Activated T-cell treated with anti-CD3 and anti-CD28 coated beads, Interleukin-2, amount 50 U/mL, for 4 hours (primary cell): ENCODE measurements around the gene ERVFRD-1. TPM values are rescaled to one million over a fixed set of nuclear protein-coding genes. Genes with fewer than 3 reads are reported as not detected.
A peak's percentile ranks its signal among the peaks of the same experiment; 100 is the strongest.
"Not testable (repeated sequence)": the region's sequence is repeated elsewhere in the genome, so short reads cannot be mapped to it uniquely, and the experiment has no call there.

ENCODE experiments used
- ATAC-seq, 2 donors: fragments of 200-7000 bp; cut with Tn5 transposase; one replicate each; pipeline ENCODE4 v1.10.0; 2021
- DNase-seq: peaks from one replicate; pipeline ENCODE4 v3.0.0-alpha.2; 2020
- H3K27me3 Mint-ChIP-seq: one replicate; pipeline ENCODE4 v1.8.0; 2021; ENCODE audit warnings: low read depth, mixed read lengths
- H3K36me3 Mint-ChIP-seq: one replicate; pipeline ENCODE4 v1.8.0; 2022; ENCODE audit warnings: mixed read lengths; ENCODE audit not compliant: insufficient read depth
- H3K4me1 Mint-ChIP-seq: one replicate; pipeline ENCODE4 v1.8.0; 2021; ENCODE audit warnings: low read depth, mixed read lengths
- H3K4me3 Mint-ChIP-seq: one replicate; pipeline ENCODE4 v1.8.0; 2021; ENCODE audit warnings: mild to moderate bottlenecking, moderate library complexity, mixed read lengths
- H3K9me3 Mint-ChIP-seq: one replicate; pipeline ENCODE4 v1.8.0; 2021; ENCODE audit warnings: mixed read lengths
- total RNA-seq, 3 donors: library from RNA; stranded (reverse); gene quantifications; one replicate each; pipeline ENCODE4 v1.2.1, GENCODE V29; 2021

ERVFRD-1 gene
- total RNA-seq, 3 donors from 2014 or later: not detected

- Mint-ChIP-seq H3K4me1 (peaks cover 32% of the 10 kb centered on the region), H3K27me3 (no peaks in the 10 kb centered on the region), H3K9me3 (no peaks in the 10 kb centered on the region), H3K36me3 (no peaks in the 10 kb centered on the region), H3K4me3 (no peak overlapping the region)
- DNase-seq: no peak
- ATAC-seq: no peak
These were observed 1.5 kb upstream of the ERVFRD-1 start for GRCh38 chr6:11113038-11113437.

GRCh38 chr6:11111769-11112437 lies 378 bp upstream of the ERVFRD-1 start:
- Mint-ChIP-seq H3K9me3 (no peaks in the 10 kb centered on the region), H3K4me1 (peaks cover 32% of the 10 kb centered on the region), H3K4me3 (peak overlapping the region; percentile 63), H3K36me3 (no peaks in the 10 kb centered on the region), H3K27me3 (no peaks in the 10 kb centered on the region)
- peak in 1 of 2 donors; percentile 14 for ATAC-seq
- DNase-seq: no peak

GRCh38 chr6:11108726-11109125 lies 2.8 kb downstream of the ERVFRD-1 start:
- ATAC-seq: no peak
- no peaks in the 10 kb centered on the region for H3K36me3 Mint-ChIP-seq
- no peak for DNase-seq
- H3K27me3 Mint-ChIP-seq: no peaks in the 10 kb centered on the region
- H3K4me3 Mint-ChIP-seq: no peak overlapping the region
- peaks cover 24% of the 10 kb centered on the region for H3K4me1 Mint-ChIP-seq
- H3K9me3 Mint-ChIP-seq: no peaks in the 10 kb centered on the region

GRCh38 chr6:11103065-11103464 lies 8.5 kb downstream of the ERVFRD-1 start:
- Mint-ChIP-seq H3K4me1 (peaks cover 11% of the 10 kb centered on the region), H3K4me3 (no peak overlapping the region), H3K36me3 (peaks cover 16% of the 10 kb centered on the region), H3K27me3 (no peaks in the 10 kb centered on the region), H3K9me3 (no peaks in the 10 kb centered on the region)
- ATAC-seq: no peak
- no peak for DNase-seq

GRCh38 chr6:11101417-11101816 lies 10.1 kb downstream of the ERVFRD-1 start:
- Mint-ChIP-seq H3K36me3 (peaks cover 16% of the 10 kb centered on the region), H3K9me3 (no peaks in the 10 kb centered on the region), H3K4me1 (peaks cover 12% of the 10 kb centered on the region), H3K4me3 (no peak overlapping the region), H3K27me3 (no peaks in the 10 kb centered on the region)
- ATAC-seq: no peak
- no peak for DNase-seq

GRCh38 chr6:11098004-11098403 lies 13.5 kb downstream of the ERVFRD-1 start:
- H3K27me3 Mint-ChIP-seq: no peaks in the 10 kb centered on the region
- no peak overlapping the region for H3K4me3 Mint-ChIP-seq
- no peaks in the 10 kb centered on the region for H3K9me3 Mint-ChIP-seq
- peaks cover 16% of the 10 kb centered on the region for H3K36me3 Mint-ChIP-seq
- DNase-seq: no peak
- peaks cover 30% of the 10 kb centered on the region for H3K4me1 Mint-ChIP-seq
- no peak for ATAC-seq

GRCh38 chr6:11097476-11097875 lies 14.0 kb downstream of the ERVFRD-1 start:
- ATAC-seq (no peak), DNase-seq (no peak)
- H3K4me3 Mint-ChIP-seq: no peak overlapping the region
- no peaks in the 10 kb centered on the region for H3K27me3 Mint-ChIP-seq
- H3K9me3 Mint-ChIP-seq: no peaks in the 10 kb centered on the region
- peaks cover 34% of the 10 kb centered on the region for H3K4me1 Mint-ChIP-seq
- H3K36me3 Mint-ChIP-seq: peaks cover 16% of the 10 kb centered on the region

- Mint-ChIP-seq H3K36me3 (peaks cover 13% of the 10 kb centered on the region), H3K27me3 (no peaks in the 10 kb centered on the region), H3K9me3 (no peaks in the 10 kb centered on the region), H3K4me1 (peaks cover 27% of the 10 kb centered on the region), H3K4me3 (peak overlapping the region; percentile 6)
- ATAC-seq: no peak
- DNase-seq: no peak
These were observed 15.4 kb downstream of the ERVFRD-1 start for GRCh38 chr6:11096109-11096508.

GRCh38 chr6:11094941-11095340 lies 16.6 kb downstream of the ERVFRD-1 start:
- DNase-seq: no peak
- H3K4me3 Mint-ChIP-seq: peak overlapping the region; percentile 98
- H3K36me3 Mint-ChIP-seq: peaks cover 6% of the 10 kb centered on the region
- H3K27me3 Mint-ChIP-seq: no peaks in the 10 kb centered on the region
- H3K9me3 Mint-ChIP-seq: no peaks in the 10 kb centered on the region
- peaks cover 27% of the 10 kb centered on the region for H3K4me1 Mint-ChIP-seq
- ATAC-seq: no peak

- H3K4me3 Mint-ChIP-seq: peak overlapping the region; percentile 98
- DNase-seq (peak; percentile 31), ATAC-seq (peak; percentile 7 to 24)
- H3K36me3 Mint-ChIP-seq: peaks cover 2% of the 10 kb centered on the region
- peaks cover 27% of the 10 kb centered on the region for H3K4me1 Mint-ChIP-seq
- H3K9me3 Mint-ChIP-seq: no peaks in the 10 kb centered on the region
- H3K27me3 Mint-ChIP-seq: no peaks in the 10 kb centered on the region
These were observed 17.1 kb downstream of the ERVFRD-1 start for GRCh38 chr6:11094411-11094851.

GRCh38 chr6:11093626-11094410 lies 17.7 kb downstream of the ERVFRD-1 start, which contains the start of gene SMIM13:
SMIM13 (plus strand) TSS chr6:11093834; CDS start chr6:11094314, 480 bp downstream.
- Mint-ChIP-seq H3K9me3 (no peaks in the 10 kb centered on the region), H3K27me3 (no peaks in the 10 kb centered on the region), H3K4me1 (peaks cover 27% of the 10 kb centered on the region), H3K4me3 (peak within 1 kb of the TSS; percentile 98), H3K36me3 (no peaks in the 10 kb centered on the region)
- ATAC-seq (peak; percentile 96 to 97), DNase-seq (peak; percentile 92)

GRCh38 chr6:11093376-11093625 lies 18.2 kb downstream of the ERVFRD-1 start:
- Mint-ChIP-seq H3K27me3 (peaks cover 1% of the 10 kb centered on the region), H3K4me3 (peak overlapping the region; percentile 94), H3K9me3 (no peaks in the 10 kb centered on the region), H3K4me1 (peaks cover 27% of the 10 kb centered on the region), H3K36me3 (no peaks in the 10 kb centered on the region)
- no peak for DNase-seq
- peak; percentile 6 to 7 for ATAC-seq

GRCh38 chr6:11092668-11093375 lies 18.7 kb downstream of the ERVFRD-1 start:
- peaks cover 6% of the 10 kb centered on the region for H3K27me3 Mint-ChIP-seq

GRCh38 chr6:11091141-11091540 lies 20.4 kb downstream of the ERVFRD-1 start:
- H3K4me3 Mint-ChIP-seq, ATAC-seq, H3K27me3 Mint-ChIP-seq, H3K36me3 Mint-ChIP-seq, DNase-seq, H3K9me3 Mint-ChIP-seq: not testable (repeated sequence)
- H3K4me1 Mint-ChIP-seq: peaks cover 22% of the 10 kb centered on the region

More at GRCh38 chr6:11092668-11093375, 18.7 kb downstream of the ERVFRD-1 start:
- H3K4me1 Mint-ChIP-seq: peaks cover 27% of the 10 kb centered on the region
- no peak for DNase-seq
- H3K9me3 Mint-ChIP-seq: no peaks in the 10 kb centered on the region
- ATAC-seq: peak; percentile 5 to 11
- H3K4me3 Mint-ChIP-seq: peak overlapping the region; percentile 94
- H3K36me3 Mint-ChIP-seq: no peaks in the 10 kb centered on the region
